ENCODE data around the gene SHB.

- TF ChIP-seq POLR2A (IDR thresholded peaks at IDR 0.05): no peak
- no peak for TF ChIP-seq CTCF (IDR thresholded peaks at IDR 0.05)
Observed at GRCh38 chr9:38075272-38075671, 6.2 kb upstream of the SHB start.
